ENCODE measurements around the gene SPNS3. TPM values are rescaled to one million over a fixed set of nuclear protein-coding genes. Genes with fewer than 3 reads are reported as not detected.

The SPNS3 gene
- total and polyA plus RNA-seq, 9 donors, result 0.17 to 1.00 (median 0.37) TPM

DNA sequence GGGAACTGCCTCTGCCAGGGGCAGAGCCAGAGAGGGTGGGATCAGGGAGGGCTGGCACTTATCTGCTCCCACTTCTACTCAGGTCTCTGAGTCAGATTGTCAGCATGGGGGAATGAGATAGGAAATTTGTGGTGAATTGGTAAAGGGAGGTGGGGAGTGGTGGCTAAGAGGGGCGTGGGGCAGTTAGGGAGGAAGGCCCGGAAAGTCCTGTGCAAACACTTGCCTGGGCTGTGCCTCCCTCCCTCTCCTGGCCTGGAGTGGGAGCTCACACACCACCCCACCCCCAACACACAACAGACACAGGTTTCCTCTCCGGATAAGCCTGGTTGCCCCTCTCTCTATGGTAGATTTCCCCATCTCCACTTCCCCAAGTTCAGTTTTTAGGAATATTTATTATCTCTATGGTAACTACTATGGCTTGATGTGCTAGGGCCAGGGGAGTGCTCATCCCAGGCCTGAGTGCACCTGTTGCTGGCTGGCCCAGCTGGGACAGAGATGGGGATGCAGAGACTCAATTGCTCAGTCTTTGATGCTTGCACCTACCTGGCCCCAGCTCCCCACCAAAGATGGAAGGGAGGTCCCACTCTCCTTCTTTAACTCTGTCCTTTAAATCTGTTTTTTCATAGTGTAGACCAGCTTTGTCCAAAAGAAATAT, 67.7 kb downstream of the SPNS3 start:
- Histone ChIP-seq H3K27me3 (ENCODE audit: control insufficient read depth, insufficient read depth, low read length) (peaks cover 64% of the 10 kb centered on the region), H3K4me3 (ENCODE audit: low read length) (no peak overlapping the region), H3K9me3 (replicated peaks; ENCODE audit: control insufficient read depth, low read depth, low read length) (no peaks in the 10 kb centered on the region), H3K4me1 (ENCODE audit: control insufficient read depth, insufficient read depth, low read length) (peaks cover 35% of the 10 kb centered on the region), H3K36me3 (ENCODE audit: control insufficient read depth, insufficient read depth, low read length) (no peaks in the 10 kb centered on the region), H3K27ac (ENCODE audit: low read length) (no peak overlapping the region)
- DNase-seq, result no peak
- no CpG with 5 or more reads among the region's 3 CpGs for WGBS (ENCODE audit: insufficient coverage)

- Histone ChIP-seq H3K27me3 (ENCODE audit: control insufficient read depth, insufficient read depth, low read length) (peaks cover 57% of the 10 kb centered on the region), H3K4me3 (ENCODE audit: low read length) (no peak overlapping the region), H3K27ac (ENCODE audit: low read length) (no peak overlapping the region), H3K36me3 (ENCODE audit: control insufficient read depth, insufficient read depth, low read length) (no peaks in the 10 kb centered on the region), H3K9me3 (replicated peaks; ENCODE audit: control insufficient read depth, low read depth, low read length) (no peaks in the 10 kb centered on the region), H3K4me1 (ENCODE audit: control insufficient read depth, insufficient read depth, low read length) (peaks cover 37% of the 10 kb centered on the region)
- no peak for DNase-seq
- 46% methylated on average over 12 of the region's 18 CpGs for WGBS (ENCODE audit: insufficient coverage)
These were observed 68.9 kb downstream of the SPNS3 start for GRCh38 chr17:4502466-4503154.

- H3K4me1 ChIP-seq (ENCODE audit: control insufficient read depth, insufficient read depth, low read length), result peaks cover 28% of the 10 kb centered on the region
- no peak overlapping the region for H3K27ac ChIP-seq (ENCODE audit: low read length)
- no peaks in the 10 kb centered on the region for H3K36me3 ChIP-seq (ENCODE audit: control insufficient read depth, insufficient read depth, low read length)
- no peak for DNase-seq
- peaks cover 49% of the 10 kb centered on the region for H3K27me3 ChIP-seq (ENCODE audit: control insufficient read depth, insufficient read depth, low read length)
- no peaks in the 10 kb centered on the region for H3K9me3 ChIP-seq (replicated peaks; ENCODE audit: control insufficient read depth, low read depth, low read length)
- no CpG with 5 or more reads among the region's 4 CpGs for WGBS (ENCODE audit: insufficient coverage)
- no peak overlapping the region for H3K4me3 ChIP-seq (ENCODE audit: low read length)
These were observed 69.7 kb downstream of the SPNS3 start for GRCh38 chr17:4503283-4504025.

- H3K27ac ChIP-seq (ENCODE audit: low read length), result no peak overlapping the region
- 48% methylated on average over 5 of the region's 5 CpGs for WGBS (ENCODE audit: insufficient coverage)
These were observed 70.4 kb downstream of the SPNS3 start for GRCh38 chr17:4504188-4504587.

DNA sequence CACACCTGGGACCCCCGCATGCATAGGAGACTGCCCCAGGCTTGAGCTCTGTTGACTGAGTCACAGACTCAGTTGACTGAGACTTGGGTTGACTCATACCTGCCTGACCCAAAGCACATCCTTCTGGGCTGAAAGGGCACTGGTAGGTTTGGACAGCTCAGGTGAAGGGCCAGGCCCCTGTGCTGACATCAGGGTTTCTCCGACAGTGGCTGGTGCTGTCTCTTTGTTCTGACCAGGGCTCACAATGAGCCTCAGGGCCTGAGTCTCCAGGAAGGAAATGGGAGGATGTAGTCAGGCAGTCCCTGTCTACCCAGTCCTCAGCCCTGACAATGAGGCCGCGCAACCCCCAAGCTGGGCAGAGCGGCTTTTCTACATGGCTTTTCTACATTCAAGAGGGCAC, 71.4 kb downstream of the SPNS3 start:
- Histone ChIP-seq H3K4me1 (ENCODE audit: control insufficient read depth, insufficient read depth, low read length) (peaks cover 21% of the 10 kb centered on the region), H3K36me3 (ENCODE audit: control insufficient read depth, insufficient read depth, low read length) (no peaks in the 10 kb centered on the region), H3K27ac (ENCODE audit: low read length) (peak overlapping the region; percentile 51), H3K27me3 (ENCODE audit: control insufficient read depth, insufficient read depth, low read length) (peaks cover 38% of the 10 kb centered on the region), H3K4me3 (ENCODE audit: low read length) (no peak overlapping the region), H3K9me3 (replicated peaks; ENCODE audit: control insufficient read depth, low read depth, low read length) (no peaks in the 10 kb centered on the region)
- WGBS (ENCODE audit: insufficient coverage), result 78% methylated on average over 4 of the region's 5 CpGs
- DNase-seq, result no peak

More at GRCh38 chr17:4504188-4504587, 70.4 kb downstream of the SPNS3 start:
- Histone ChIP-seq H3K4me3 (ENCODE audit: low read length) (no peak overlapping the region), H3K27me3 (ENCODE audit: control insufficient read depth, insufficient read depth, low read length) (peaks cover 48% of the 10 kb centered on the region), H3K4me1 (ENCODE audit: control insufficient read depth, insufficient read depth, low read length) (peaks cover 27% of the 10 kb centered on the region), H3K36me3 (ENCODE audit: control insufficient read depth, insufficient read depth, low read length) (no peaks in the 10 kb centered on the region), H3K9me3 (replicated peaks; ENCODE audit: control insufficient read depth, low read depth, low read length) (no peaks in the 10 kb centered on the region)
- no peak for DNase-seq

DNA sequence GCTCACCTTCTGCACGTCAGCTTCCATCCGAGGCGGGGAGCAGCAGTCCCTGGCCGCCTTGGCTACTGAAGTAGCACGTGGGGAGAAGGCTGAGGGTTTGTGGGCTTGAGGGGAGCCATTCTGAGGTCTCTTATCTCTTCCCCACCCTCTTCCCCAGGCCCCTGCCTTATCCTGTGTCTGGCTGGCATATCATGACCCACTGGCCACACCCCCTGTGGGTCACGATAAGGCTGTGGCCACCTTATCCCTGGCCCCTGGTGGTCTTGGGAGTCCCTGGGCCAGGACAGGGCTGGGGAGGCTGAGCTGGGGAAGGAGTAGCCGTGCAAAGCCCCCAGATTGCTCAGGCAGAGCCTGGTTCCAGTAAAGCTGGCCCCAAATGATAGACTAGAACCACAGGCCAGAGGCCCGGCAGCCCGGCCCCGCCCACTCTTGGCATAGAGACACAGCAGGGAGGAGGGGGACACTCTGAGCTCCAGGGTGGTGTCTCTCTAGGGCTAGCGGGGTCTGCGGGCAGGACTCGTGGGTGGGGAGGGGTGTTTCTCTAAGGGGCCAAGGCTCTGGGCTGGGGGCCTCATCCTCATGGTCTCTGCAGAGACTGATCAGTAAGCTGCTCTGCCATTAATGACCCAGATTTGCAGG, 72.6 kb downstream of the SPNS3 start:
- DNase-seq, result no peak
- Histone ChIP-seq H3K36me3 (ENCODE audit: control insufficient read depth, insufficient read depth, low read length) (no peaks in the 10 kb centered on the region), H3K4me3 (ENCODE audit: low read length) (no peak overlapping the region), H3K27me3 (ENCODE audit: control insufficient read depth, insufficient read depth, low read length) (peaks cover 27% of the 10 kb centered on the region), H3K9me3 (replicated peaks; ENCODE audit: control insufficient read depth, low read depth, low read length) (no peaks in the 10 kb centered on the region), H3K27ac (ENCODE audit: low read length) (no peak overlapping the region), H3K4me1 (ENCODE audit: control insufficient read depth, insufficient read depth, low read length) (peaks cover 20% of the 10 kb centered on the region)
- 32% methylated on average over 7 of the region's 13 CpGs for whole genome bisulfite sequencing (ENCODE audit: insufficient coverage)

- Histone ChIP-seq H3K36me3 (ENCODE audit: control insufficient read depth, insufficient read depth, low read length) (no peaks in the 10 kb centered on the region), H3K9me3 (replicated peaks; ENCODE audit: control insufficient read depth, low read depth, low read length) (no peaks in the 10 kb centered on the region), H3K27me3 (ENCODE audit: control insufficient read depth, insufficient read depth, low read length) (peaks cover 21% of the 10 kb centered on the region), H3K4me1 (ENCODE audit: control insufficient read depth, insufficient read depth, low read length) (peaks cover 20% of the 10 kb centered on the region), H3K27ac (ENCODE audit: low read length) (no peak overlapping the region), H3K4me3 (ENCODE audit: low read length) (no peak overlapping the region)
- DNase-seq, result no peak
- 65% methylated on average over 7 of the region's 8 CpGs for WGBS (ENCODE audit: insufficient coverage)
These were observed 73.2 kb downstream of the SPNS3 start for GRCh38 chr17:4506892-4507291.

- no peaks in the 10 kb centered on the region for H3K9me3 ChIP-seq (replicated peaks; ENCODE audit: control insufficient read depth, low read depth, low read length)
- no peak overlapping the region for H3K4me3 ChIP-seq (ENCODE audit: low read length)
- peaks cover 15% of the 10 kb centered on the region for H3K27me3 ChIP-seq (ENCODE audit: control insufficient read depth, insufficient read depth, low read length)
- no peak for DNase-seq
- peaks cover 20% of the 10 kb centered on the region for H3K4me1 ChIP-seq (ENCODE audit: control insufficient read depth, insufficient read depth, low read length)
- H3K36me3 ChIP-seq (ENCODE audit: control insufficient read depth, insufficient read depth, low read length), result no peaks in the 10 kb centered on the region
- WGBS (ENCODE audit: insufficient coverage), result 64% methylated on average over 8 of the region's 8 CpGs
- H3K27ac ChIP-seq (ENCODE audit: low read length), result no peak overlapping the region
These were observed 73.8 kb downstream of the SPNS3 start for GRCh38 chr17:4507361-4508111.

DNA sequence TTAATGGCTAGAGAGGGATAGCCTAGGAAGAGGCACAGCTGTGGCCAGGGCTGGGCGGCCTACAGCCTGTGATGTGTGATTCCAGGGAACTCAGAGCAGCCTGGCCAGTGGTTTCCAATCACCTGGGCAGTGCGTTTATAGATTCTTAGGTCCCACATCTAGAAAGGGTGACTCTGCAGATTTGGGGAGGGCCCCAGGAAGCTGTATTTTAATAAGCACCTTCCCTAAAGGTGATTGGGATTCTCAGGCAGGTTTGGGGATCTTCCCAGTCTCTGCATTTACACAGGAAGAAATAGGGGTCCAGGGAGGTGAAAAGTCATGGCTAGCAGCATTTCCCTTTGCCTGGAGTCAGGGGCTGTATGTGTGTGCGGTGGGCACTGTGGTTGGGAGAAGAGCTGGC, 74.5 kb downstream of the SPNS3 start:
- no peak overlapping the region for H3K4me3 ChIP-seq (ENCODE audit: low read length)
- peaks cover 20% of the 10 kb centered on the region for H3K4me1 ChIP-seq (ENCODE audit: control insufficient read depth, insufficient read depth, low read length)
- no peak for DNase-seq
- peaks cover 8% of the 10 kb centered on the region for H3K27me3 ChIP-seq (ENCODE audit: control insufficient read depth, insufficient read depth, low read length)
- H3K36me3 ChIP-seq (ENCODE audit: control insufficient read depth, insufficient read depth, low read length), result no peaks in the 10 kb centered on the region
- no peak overlapping the region for H3K27ac ChIP-seq (ENCODE audit: low read length)
- H3K9me3 ChIP-seq (replicated peaks; ENCODE audit: control insufficient read depth, low read depth, low read length), result no peaks in the 10 kb centered on the region
- WGBS (ENCODE audit: insufficient coverage), result 91% methylated on average over 2 of the region's 3 CpGs

All from muscle of leg (tissue), 11 donors.